Stimulated activated memory B cell treated with anti-CD40 and anti-IgM and Interleukin-4, amounts not matched to agents 10 μg/mL and 1 μg/mL and 100 μg/mL, for 72 hours (primary cell): ENCODE data around the gene MORF4L2.
"Not testable (repeated sequence)": the region's sequence is repeated elsewhere in the genome, so short reads cannot be mapped to it uniquely, and the experiment has no call there.

Source experiments
- ATAC-seq: fragments of 150-1000 bp; cut with Tn5 transposase; 2 replicates; pipeline ENCODE4 v1.10.0; 2021
- H3K27ac Mint-ChIP-seq: one replicate; pipeline ENCODE4 v1.8.0; 2022; ENCODE audit warnings: mild to moderate bottlenecking, mixed read lengths
- H3K27me3 Mint-ChIP-seq: one replicate; pipeline ENCODE4 v1.8.0; 2022; ENCODE audit warnings: mixed read lengths
- H3K36me3 Mint-ChIP-seq: one replicate; pipeline ENCODE4 v1.8.0; 2022; ENCODE audit warnings: mixed read lengths
- H3K4me1 Mint-ChIP-seq: one replicate; pipeline ENCODE4 v1.8.0; 2022; ENCODE audit warnings: mixed read lengths
- H3K4me3 Mint-ChIP-seq: one replicate; pipeline ENCODE4 v1.8.0; 2022; ENCODE audit warnings: mild to moderate bottlenecking, moderate library complexity, mixed read lengths
- H3K9me3 Mint-ChIP-seq: one replicate; pipeline ENCODE4 v1.8.0; 2022; ENCODE audit warnings: mixed read lengths

Gene MORF4L2

DNA sequence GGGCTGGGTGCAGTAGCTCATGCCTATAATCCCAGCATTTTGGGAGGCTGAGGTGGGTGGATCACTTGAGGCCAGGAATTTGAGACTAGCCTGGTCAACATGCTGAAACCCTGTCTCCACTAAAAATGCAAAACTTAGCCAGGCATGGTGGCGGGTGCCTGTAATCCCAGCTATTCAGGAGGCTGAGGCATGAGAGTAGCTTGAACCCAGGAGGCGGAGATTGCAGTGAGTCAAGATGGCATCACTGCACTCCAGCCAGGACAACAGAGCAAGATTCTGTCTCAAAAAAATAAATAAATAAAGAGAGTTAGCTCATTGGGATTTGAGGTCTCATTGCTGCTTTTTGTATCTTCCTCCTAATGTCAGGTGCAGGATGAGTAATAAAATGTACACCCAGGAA is 29.4 kb downstream of the MORF4L2 start:
- H3K27ac Mint-ChIP-seq, H3K4me1 Mint-ChIP-seq, H3K4me3 Mint-ChIP-seq, ATAC-seq, H3K9me3 Mint-ChIP-seq: not testable (repeated sequence)
- Mint-ChIP-seq H3K27me3 (peaks cover 14% of the 10 kb centered on the region), H3K36me3 (peaks cover 10% of the 10 kb centered on the region)

DNA sequence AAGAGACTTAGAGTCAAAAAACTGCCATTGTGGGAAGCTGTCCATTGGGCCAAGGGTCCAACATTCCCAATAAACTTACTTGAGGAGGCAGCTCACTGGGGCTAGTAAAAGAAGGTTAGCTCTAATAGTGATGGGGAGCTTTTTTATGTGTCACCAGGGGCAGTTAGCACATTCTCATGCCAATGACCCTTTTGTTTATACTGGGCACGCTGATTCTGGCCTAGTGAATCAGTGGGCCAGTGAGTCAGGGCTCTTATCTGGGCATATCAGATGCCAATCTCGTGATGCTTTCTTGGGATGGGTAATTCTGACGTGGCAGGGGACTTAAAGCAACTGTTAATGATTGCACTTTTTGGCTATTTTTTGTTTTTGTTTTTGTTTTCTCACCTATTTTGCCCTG is 29.9 kb downstream of the MORF4L2 start:
- H3K36me3 Mint-ChIP-seq, result peaks cover 10% of the 10 kb centered on the region
- H3K9me3 Mint-ChIP-seq, result peaks cover 2% of the 10 kb centered on the region
- H3K27me3 Mint-ChIP-seq, result peaks cover 14% of the 10 kb centered on the region
- H3K4me3 Mint-ChIP-seq, result no peak overlapping the region
- ATAC-seq, result no peak
- no peaks in the 10 kb centered on the region for H3K4me1 Mint-ChIP-seq
- H3K27ac Mint-ChIP-seq, result no peak overlapping the region

DNA sequence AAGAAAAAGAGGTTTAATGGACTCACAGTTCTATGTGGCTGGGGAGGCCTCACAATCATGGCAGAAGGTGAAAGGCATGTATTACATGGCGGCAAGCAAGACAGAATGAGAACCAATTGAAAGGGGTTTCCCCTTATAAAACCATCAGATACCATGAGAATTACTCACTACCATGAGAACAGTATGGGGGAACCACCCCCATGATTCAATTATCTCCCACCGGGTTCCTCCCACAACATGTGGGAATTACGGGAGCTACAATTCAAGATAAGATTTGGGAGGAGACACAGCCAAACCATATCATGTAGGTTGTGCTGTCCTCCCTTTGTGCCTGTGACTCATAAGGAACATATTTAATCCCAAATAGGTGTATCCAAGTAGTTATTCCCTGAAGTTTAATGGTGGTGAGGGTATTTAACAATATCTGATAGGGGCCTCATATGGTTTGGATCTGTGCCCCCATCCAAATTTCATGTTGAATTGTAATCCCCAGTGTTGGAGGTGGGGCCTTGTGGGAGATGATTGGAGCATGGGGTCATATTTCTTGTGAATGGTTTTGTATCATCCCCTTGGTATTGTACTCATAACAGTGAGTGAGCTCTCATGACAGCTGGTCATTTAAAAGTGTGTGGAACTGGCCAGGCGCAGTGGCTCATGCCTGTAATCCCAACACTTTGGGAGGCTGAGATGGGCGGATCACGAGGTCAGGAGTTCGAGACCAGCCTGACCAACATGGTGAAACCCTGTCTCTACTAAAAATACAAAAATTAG is 31.1 kb downstream of the MORF4L2 start:
- peaks cover 10% of the 10 kb centered on the region for H3K36me3 Mint-ChIP-seq
- H3K9me3 Mint-ChIP-seq, H3K4me1 Mint-ChIP-seq, H3K27ac Mint-ChIP-seq, H3K4me3 Mint-ChIP-seq, ATAC-seq: not testable (repeated sequence)
- peaks cover 14% of the 10 kb centered on the region for H3K27me3 Mint-ChIP-seq

- Mint-ChIP-seq H3K36me3 (no peaks in the 10 kb centered on the region), H3K4me3 (no peak overlapping the region), H3K9me3 (no peaks in the 10 kb centered on the region), H3K27me3 (no peaks in the 10 kb centered on the region), H3K27ac (no peak overlapping the region), H3K4me1 (no peaks in the 10 kb centered on the region)
- no peak for ATAC-seq
Observed at GRCh38 chrX:103651151-103651773, 35.2 kb downstream of the MORF4L2 start.

GRCh38 chrX:103647630-103648029 is 38.9 kb downstream of the MORF4L2 start:
- no peak for ATAC-seq
- H3K36me3 Mint-ChIP-seq, result no peaks in the 10 kb centered on the region
- H3K4me1 Mint-ChIP-seq, result no peaks in the 10 kb centered on the region
- no peaks in the 10 kb centered on the region for H3K27me3 Mint-ChIP-seq
- H3K27ac Mint-ChIP-seq, result no peak overlapping the region
- no peaks in the 10 kb centered on the region for H3K9me3 Mint-ChIP-seq
- no peak overlapping the region for H3K4me3 Mint-ChIP-seq

GRCh38 chrX:103644125-103644524 is 42.4 kb downstream of the MORF4L2 start:
- no peak for ATAC-seq
- no peaks in the 10 kb centered on the region for H3K4me1 Mint-ChIP-seq
- no peaks in the 10 kb centered on the region for H3K9me3 Mint-ChIP-seq
- H3K27me3 Mint-ChIP-seq, result peaks cover 8% of the 10 kb centered on the region
- H3K4me3 Mint-ChIP-seq, result no peak overlapping the region
- H3K36me3 Mint-ChIP-seq, result no peaks in the 10 kb centered on the region
- H3K27ac Mint-ChIP-seq, result no peak overlapping the region

GRCh38 chrX:103640401-103641155 is 45.9 kb downstream of the MORF4L2 start:
- Mint-ChIP-seq H3K27ac (no peak overlapping the region), H3K4me1 (no peaks in the 10 kb centered on the region), H3K36me3 (no peaks in the 10 kb centered on the region), H3K27me3 (peaks cover 8% of the 10 kb centered on the region), H3K9me3 (no peaks in the 10 kb centered on the region), H3K4me3 (no peak overlapping the region)
- ATAC-seq, result no peak

DNA sequence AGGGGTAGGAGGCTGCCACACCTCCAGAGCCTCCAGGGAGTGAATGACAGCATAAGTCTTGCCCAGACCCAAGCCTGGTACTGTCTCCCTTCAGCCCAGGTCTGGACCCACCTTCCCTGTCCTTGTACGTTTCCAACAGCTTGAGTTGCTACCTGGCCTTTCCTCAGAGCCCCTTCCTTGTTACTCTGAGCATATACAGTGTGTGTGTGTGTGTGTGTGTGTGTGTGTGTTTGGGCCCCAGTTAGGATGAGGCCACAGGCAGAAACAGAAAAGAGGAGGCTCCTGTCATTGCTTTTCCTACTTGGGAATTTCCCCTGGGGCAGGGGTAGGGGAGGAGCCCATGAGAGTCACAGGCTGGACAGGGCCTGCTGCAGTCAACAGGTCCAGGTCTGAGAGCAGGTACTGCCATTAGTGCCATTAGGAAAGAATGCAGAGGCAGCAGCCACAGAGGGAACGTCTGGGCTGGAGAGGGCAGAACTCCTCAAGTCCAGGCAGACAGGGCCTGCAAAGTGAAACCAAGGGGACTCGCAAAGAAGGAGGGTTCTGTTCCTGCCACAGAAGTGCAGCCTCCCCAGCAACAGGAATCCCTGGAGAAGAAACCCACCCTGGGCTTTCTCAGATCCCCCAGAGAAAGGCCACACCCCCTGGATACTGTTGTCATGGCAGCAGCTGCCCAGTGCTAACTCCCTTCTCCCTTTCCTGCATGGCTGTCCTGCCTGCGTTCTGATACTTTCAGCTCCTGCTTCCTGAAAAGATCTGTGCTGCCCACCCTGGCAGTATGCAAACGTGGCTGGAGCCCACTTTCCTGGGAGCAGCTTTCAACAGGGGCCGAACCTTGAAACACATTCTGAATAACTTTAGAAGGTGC is 47.8 kb downstream of the MORF4L2 start:
- ATAC-seq, H3K36me3 Mint-ChIP-seq: not testable (repeated sequence)

DNA sequence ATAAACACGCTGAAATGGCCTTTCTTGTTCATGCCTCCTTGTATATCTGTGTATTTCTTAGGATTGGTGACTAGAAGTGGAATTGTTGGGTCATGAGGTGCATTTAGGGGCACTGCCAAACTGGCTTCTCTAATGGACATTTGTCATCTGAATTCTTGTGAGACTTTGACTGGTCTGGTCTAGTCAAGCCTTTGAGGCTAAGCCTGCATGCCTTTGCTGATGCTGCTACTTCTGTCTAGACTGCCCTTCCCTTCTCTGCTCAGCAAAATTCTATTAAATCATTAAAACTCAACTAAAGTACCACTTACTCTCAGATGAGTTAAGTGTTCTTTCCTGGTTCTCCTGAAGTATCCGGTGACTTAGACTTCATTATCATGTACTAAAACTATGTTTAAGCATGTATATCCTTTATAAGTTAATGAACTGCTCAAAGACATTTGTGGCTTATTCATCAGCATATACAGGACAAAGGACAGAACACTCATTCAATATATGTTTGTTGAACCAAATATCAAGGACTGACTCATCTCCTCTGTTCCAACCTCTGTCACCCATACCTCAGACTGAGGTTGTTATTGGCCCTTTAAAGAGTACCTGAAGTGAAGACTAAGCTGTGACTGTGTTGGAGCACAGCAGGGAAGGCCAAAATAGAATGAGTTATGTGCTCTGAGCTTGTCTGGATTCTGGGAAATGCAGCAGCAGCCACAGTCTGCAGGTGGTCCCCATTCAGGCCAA is 48.7 kb downstream of the MORF4L2 start:
- no peak for ATAC-seq
- Mint-ChIP-seq H3K4me3 (no peak overlapping the region), H3K4me1 (no peaks in the 10 kb centered on the region), H3K27ac (no peak overlapping the region), H3K36me3 (no peaks in the 10 kb centered on the region), H3K27me3 (peaks cover 8% of the 10 kb centered on the region), H3K9me3 (no peaks in the 10 kb centered on the region)

More for the DNA sequence above, 47.8 kb downstream of the MORF4L2 start:
- H3K27ac Mint-ChIP-seq, H3K27me3 Mint-ChIP-seq, H3K9me3 Mint-ChIP-seq, H3K4me3 Mint-ChIP-seq, H3K4me1 Mint-ChIP-seq: not testable (repeated sequence)

DNA sequence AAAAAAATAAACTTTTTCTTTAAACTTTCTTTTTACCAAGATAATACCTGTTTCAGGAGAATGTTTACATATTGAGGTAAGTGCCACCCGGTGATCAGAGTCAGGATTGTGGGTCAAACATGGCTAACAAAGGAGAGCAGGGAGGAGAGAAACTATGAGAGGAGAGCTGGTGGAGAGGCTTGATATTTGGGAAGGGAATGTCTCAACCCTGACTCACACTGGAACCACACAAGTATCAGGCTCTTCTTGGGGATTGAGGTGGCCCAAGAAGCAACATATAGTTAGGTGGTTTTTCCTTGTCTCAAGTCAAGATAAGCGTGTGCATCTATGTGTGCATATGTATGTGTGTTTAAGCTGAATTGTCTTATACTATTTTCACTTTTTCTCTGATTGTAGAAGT is 51.1 kb downstream of the MORF4L2 start:
- H3K27me3 Mint-ChIP-seq, result no peaks in the 10 kb centered on the region
- no peak overlapping the region for H3K27ac Mint-ChIP-seq
- ATAC-seq, result no peak
- no peaks in the 10 kb centered on the region for H3K4me1 Mint-ChIP-seq
- no peak overlapping the region for H3K4me3 Mint-ChIP-seq
- H3K9me3 Mint-ChIP-seq, result no peaks in the 10 kb centered on the region
- no peaks in the 10 kb centered on the region for H3K36me3 Mint-ChIP-seq

- Mint-ChIP-seq H3K4me1 (peaks cover 18% of the 10 kb centered on the region), H3K27me3 (no peaks in the 10 kb centered on the region)
- no peak for ATAC-seq
Observed at GRCh38 chrX:103631145-103631544, 55.4 kb downstream of the MORF4L2 start.

DNA sequence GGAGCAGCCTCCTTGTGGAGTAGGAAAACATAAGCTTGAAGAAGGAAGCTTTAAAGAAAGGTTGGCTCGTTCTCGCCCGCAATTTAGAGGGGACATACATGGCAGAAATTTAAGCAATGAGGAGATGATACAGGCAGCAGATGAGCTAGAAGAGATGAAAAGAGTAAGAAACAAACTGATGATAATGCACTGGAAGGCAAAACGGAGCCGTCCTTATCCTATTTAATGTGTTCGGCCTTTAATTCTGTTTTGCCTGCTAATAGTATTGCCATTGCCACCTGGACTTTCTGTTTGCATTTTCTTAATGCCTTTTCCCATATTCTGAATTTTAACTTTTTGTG is 56.4 kb downstream of the MORF4L2 start:
- Mint-ChIP-seq H3K4me1 (peaks cover 18% of the 10 kb centered on the region), H3K36me3 (no peaks in the 10 kb centered on the region), H3K27me3 (no peaks in the 10 kb centered on the region), H3K4me3 (peak overlapping the region; percentile 83), H3K9me3 (no peaks in the 10 kb centered on the region), H3K27ac (peak overlapping the region; percentile 87)
- ATAC-seq, result no peak

More at GRCh38 chrX:103631145-103631544, 55.4 kb downstream of the MORF4L2 start:
- Mint-ChIP-seq H3K27ac (no peak overlapping the region), H3K4me3 (no peak overlapping the region), H3K9me3 (no peaks in the 10 kb centered on the region), H3K36me3 (no peaks in the 10 kb centered on the region)

DNA sequence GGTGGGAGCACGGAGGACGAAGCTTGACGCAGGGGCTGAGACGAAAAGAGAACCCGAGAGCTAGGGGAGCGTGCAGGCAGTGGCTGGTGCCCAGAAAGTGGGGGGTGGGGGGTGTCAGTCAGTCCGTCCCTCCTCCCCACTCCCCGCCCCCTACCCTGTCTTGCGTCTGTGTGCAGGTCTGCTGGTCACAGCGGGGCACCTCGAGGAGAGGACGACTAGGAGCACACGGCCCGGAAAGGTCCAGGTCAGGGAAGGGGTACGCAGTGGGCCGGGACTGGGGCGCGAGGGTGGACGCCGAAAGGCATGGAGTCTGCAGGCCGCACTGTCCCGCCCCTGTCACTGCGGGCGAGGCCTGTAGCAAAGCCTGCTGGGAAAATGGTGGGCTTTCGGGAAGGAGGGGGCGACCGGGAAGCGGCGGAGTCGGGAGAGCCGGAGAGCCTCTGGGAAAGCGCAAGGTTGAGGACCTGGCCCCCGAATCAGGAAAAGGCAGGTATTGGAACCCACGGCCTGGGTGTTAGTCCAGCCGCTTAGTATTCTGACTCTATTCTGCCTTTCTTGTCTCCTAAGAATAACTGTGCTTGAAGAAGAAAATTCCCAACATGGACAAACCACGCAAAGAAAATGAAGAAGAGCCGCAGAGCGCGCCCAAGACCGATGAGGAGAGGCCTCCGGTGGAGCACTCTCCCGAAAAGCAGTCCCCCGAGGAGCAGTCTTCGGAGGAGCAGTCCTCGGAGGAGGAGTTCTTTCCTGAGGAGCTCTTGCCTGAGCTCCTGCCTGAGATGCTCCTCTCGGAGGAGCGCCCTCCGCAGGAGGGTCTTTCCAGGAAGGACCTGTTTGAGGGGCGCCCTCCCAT is 57.0 kb downstream of the MORF4L2 start:
- no peaks in the 10 kb centered on the region for H3K27me3 Mint-ChIP-seq
- no peaks in the 10 kb centered on the region for H3K36me3 Mint-ChIP-seq
- peaks cover 18% of the 10 kb centered on the region for H3K4me1 Mint-ChIP-seq
- peak overlapping the region; percentile 87 for H3K27ac Mint-ChIP-seq
- peak; percentile 72 for ATAC-seq
- peak overlapping the region; percentile 83 for H3K4me3 Mint-ChIP-seq
- no peaks in the 10 kb centered on the region for H3K9me3 Mint-ChIP-seq
